Fibroblast of lung (primary cell): ENCODE measurements around the gene PRUNE2.

Source experiments
- EZH2 ChIP-seq: IDR thresholded peaks from 2 replicates; pipeline ENCODE4 v1.5.1; 2012; ENCODE audit warnings: low read length, control low read depth, mild to moderate bottlenecking; ENCODE audit errors: missing control alignments
- TF ChIP-seq, protein P1 (sequence below), 2 donors: IDR thresholded peaks in 1 of 2; conservative IDR thresholded peaks in 1 of 2; 1 replicate in 1 of 2; 2 replicates in 1 of 2; pipeline ENCODE4 v1.5.1; 2011 to 2012; ENCODE audit warnings: low read length in 2 of 2, control low read depth in 1 of 2, inconsistent platforms in 1 of 2, low read depth in 1 of 2, mild to moderate bottlenecking in 1 of 2

DNA sequence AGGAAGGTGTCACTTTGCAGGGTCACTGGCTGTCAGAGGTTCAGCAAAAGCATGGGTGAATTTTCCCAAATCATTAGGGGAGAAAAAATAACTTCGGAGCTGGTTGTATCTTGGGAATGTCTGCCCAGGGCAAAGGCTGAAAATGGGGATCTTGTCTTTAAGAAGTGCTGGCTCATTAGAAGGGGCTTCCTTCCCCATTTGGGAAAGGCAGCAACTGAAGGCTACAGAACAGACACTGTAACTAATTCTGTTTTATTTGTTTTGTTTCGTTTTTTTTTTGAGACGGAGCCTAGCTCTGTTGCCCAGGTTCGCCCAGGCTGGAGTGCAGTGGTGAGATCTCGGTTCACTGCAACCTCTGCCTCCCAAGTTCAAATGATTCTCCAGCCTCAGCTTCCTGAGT is 212.0 kb downstream of the PRUNE2 start:
- TF ChIP-seq, protein P1, sequence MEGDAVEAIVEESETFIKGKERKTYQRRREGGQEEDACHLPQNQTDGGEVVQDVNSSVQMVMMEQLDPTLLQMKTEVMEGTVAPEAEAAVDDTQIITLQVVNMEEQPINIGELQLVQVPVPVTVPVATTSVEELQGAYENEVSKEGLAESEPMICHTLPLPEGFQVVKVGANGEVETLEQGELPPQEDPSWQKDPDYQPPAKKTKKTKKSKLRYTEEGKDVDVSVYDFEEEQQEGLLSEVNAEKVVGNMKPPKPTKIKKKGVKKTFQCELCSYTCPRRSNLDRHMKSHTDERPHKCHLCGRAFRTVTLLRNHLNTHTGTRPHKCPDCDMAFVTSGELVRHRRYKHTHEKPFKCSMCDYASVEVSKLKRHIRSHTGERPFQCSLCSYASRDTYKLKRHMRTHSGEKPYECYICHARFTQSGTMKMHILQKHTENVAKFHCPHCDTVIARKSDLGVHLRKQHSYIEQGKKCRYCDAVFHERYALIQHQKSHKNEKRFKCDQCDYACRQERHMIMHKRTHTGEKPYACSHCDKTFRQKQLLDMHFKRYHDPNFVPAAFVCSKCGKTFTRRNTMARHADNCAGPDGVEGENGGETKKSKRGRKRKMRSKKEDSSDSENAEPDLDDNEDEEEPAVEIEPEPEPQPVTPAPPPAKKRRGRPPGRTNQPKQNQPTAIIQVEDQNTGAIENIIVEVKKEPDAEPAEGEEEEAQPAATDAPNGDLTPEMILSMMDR (conservative IDR thresholded peaks at IDR 0.05 in 1 of 2, IDR thresholded peaks at IDR 0.05 in 1 of 2; ENCODE audit: low read depth in 1 of 2, low read length in 2 of 2) = no peak
- TF ChIP-seq EZH2 = no peak
